HepG2 (cell line): ENCODE measurements around the gene ARHGEF3. TPM values are rescaled to one million over a fixed set of nuclear protein-coding genes. Genes with fewer than 3 reads are reported as not detected.
A peak's percentile ranks its signal among the peaks of the same experiment; 100 is the strongest.

Experiments used
- CEBPG ChIP-seq: IDR thresholded peaks from 2 replicates; pipeline ENCODE4 v1.6.1; 2016
- HIC2 ChIP-seq: sonication (generic); formaldehyde crosslinking; IDR thresholded peaks from 2 replicates; pipeline ENCODE4 v1.9.0; 2022; ENCODE audit warnings: low read depth, missing genetic modification reagents
- PRDM4 ChIP-seq: sonication (generic); formaldehyde crosslinking; IDR thresholded peaks from 2 replicates; pipeline ENCODE4 v1.9.0; 2021; ENCODE audit warnings: missing genetic modification reagents, borderline replicate concordance
- SNRNP70 ChIP-seq: fragments of 200-400 bp; formaldehyde crosslinking; IDR thresholded peaks from 2 replicates; pipeline ENCODE4 v1.6.1; 2017; ENCODE audit warnings: mild to moderate bottlenecking, low read depth, low read length, moderate library complexity
- SOX13 ChIP-seq, 3 experiments: fragments of 450-650 bp in 1 of 3; sonication (generic) in 1 of 3; formaldehyde crosslinking in 1 of 3; IDR thresholded peaks in 2 of 3; conservative IDR thresholded peaks in 1 of 3; 2 replicates each; pipeline versions ENCODE4 v1.5.0 to v1.6.1; 2016 to 2020; ENCODE audit warnings: antibody characterized with exemption in 1 of 3, mild to moderate bottlenecking in 1 of 3, missing compliant biosample characterization in 1 of 3, missing genetic modification reagents in 1 of 3, moderate library complexity in 1 of 3
- SRSF1 ChIP-seq: fragments of 200-400 bp; formaldehyde crosslinking; optimal IDR thresholded peaks from 2 replicates; pipeline ENCODE3; 2017; ENCODE audit warnings: mild to moderate bottlenecking, low read depth, low read length, moderate library complexity
- ZBED4 ChIP-seq: sonication (generic); formaldehyde crosslinking; IDR thresholded peaks from 2 replicates; pipeline ENCODE4 v1.4.0; 2020; ENCODE audit warnings: missing genetic modification reagents, borderline replicate concordance
- ZNF30 ChIP-seq: sonication (generic); formaldehyde crosslinking; IDR thresholded peaks from 2 replicates; pipeline ENCODE4 v1.5.0; 2020; ENCODE audit warnings: mild to moderate bottlenecking, missing genetic modification reagents
- ZNF407 ChIP-seq: sonication (generic); formaldehyde crosslinking; IDR thresholded peaks from one replicate; pipeline ENCODE4 v1.5.1; 2020; ENCODE audit warnings: mild to moderate bottlenecking, missing genetic modification reagents; ENCODE audit errors: not compliant biosample characterization
- polyA plus RNA-seq, 8 experiments: library from polyadenylated mRNA; depleted of rRNA in 3 of 8; stranded (reverse) in 7 of 8; unstranded in 1 of 8; fragments of >200 nt; fragmentation: Illumina TruSeq in 4 of 8; extraction: Trizol in 4 of 8; gene quantifications; 2 replicates each; pipeline versions ENCODE4 v1.2.1 to v1.2.3, GENCODE V29; 2011 to 2016; ENCODE audit warnings: low read depth in 4 of 8, missing spikeins in 1 of 8, mixed read lengths in 1 of 8; ENCODE audit not compliant: insufficient read depth in 1 of 8
- total RNA-seq, 5 experiments: library from RNA; depleted of rRNA; stranded (reverse); fragments of >200 nt; fragmentation: Illumina TruSeq; extraction: Trizol; gene quantifications; 2 replicates each; pipeline ENCODE4 v1.2.3, GENCODE V29; 2016; ENCODE audit warnings: low read depth in 1 of 5

The ARHGEF3 gene
- total and polyA plus RNA-seq, 2 of the 13 experiments (the other 11 are each of a cell fraction or from before 2014, with no cell fraction given), result 14.8 to 23.1 TPM

GRCh38 chr3:56831572-56831971 lies 29.8 kb upstream of the ARHGEF3 start (continued):
- TF ChIP-seq ZBED4 (CRISPR knock-in tag) (no peak), PRDM4 (no peak), HIC2 (no peak), SRSF1 (no peak), CEBPG (no peak), ZNF30 (CRISPR knock-in tag) (no peak), SNRNP70 (no peak), SOX13 (IDR thresholded peaks at IDR 0.05) (no peak), SOX13 (CRISPR knock-in tag; conservative IDR thresholded peaks at IDR 0.05 in 1 of 2, IDR thresholded peaks at IDR 0.05 in 1 of 2) (peak in 1 of 2 experiments; percentile 31; a peak in 1 of 4 replicates), ZNF407 (no peak)
